Testis (tissue), 2 donors: ENCODE data around the gene UBE2B.

Source experiments
- CTCF ChIP-seq, 3 experiments: fragments of 450-650 bp in 2 of 3; fragments of 200-600 bp in 1 of 3; sonication (generic) in 1 of 3; IDR thresholded peaks; one replicate each; pipeline ENCODE4 v1.5.1; 2016 to 2019; ENCODE audit warnings: antibody characterized with exemption in 3 of 3, mild to moderate bottlenecking in 2 of 3, moderate library complexity in 1 of 3
- POLR2A ChIP-seq: fragments of 450-650 bp; IDR thresholded peaks from one replicate; pipeline ENCODE4 v1.6.1; 2017; ENCODE audit warnings: antibody characterized with exemption, mild to moderate bottlenecking, moderate library complexity

GRCh38 chr5:134403951-134404350, 32.6 kb downstream of the UBE2B start:
- TF ChIP-seq CTCF (IDR thresholded peaks at IDR 0.05): no peak
- no peak for TF ChIP-seq POLR2A
